ENCODE measurements around the gene SLC35B4.

The SLC35B4 gene
- 17.3 reads per million, percentile 43 among the genes with 10 or more reads in this experiment for total RNA-seq

- peak; percentile 94 for DNase-seq
Observed at GRCh38 chr7:134316539-134317344, at the start of gene SLC35B4. TSS of gene SLC35B4 (minus strand) at chr7:134316930. CDS start at chr7:134316751, 179 bp downstream.

- no peak for DNase-seq
Observed at GRCh38 chr7:134366481-134366880, 49.8 kb upstream of the SLC35B4 start.

DNA sequence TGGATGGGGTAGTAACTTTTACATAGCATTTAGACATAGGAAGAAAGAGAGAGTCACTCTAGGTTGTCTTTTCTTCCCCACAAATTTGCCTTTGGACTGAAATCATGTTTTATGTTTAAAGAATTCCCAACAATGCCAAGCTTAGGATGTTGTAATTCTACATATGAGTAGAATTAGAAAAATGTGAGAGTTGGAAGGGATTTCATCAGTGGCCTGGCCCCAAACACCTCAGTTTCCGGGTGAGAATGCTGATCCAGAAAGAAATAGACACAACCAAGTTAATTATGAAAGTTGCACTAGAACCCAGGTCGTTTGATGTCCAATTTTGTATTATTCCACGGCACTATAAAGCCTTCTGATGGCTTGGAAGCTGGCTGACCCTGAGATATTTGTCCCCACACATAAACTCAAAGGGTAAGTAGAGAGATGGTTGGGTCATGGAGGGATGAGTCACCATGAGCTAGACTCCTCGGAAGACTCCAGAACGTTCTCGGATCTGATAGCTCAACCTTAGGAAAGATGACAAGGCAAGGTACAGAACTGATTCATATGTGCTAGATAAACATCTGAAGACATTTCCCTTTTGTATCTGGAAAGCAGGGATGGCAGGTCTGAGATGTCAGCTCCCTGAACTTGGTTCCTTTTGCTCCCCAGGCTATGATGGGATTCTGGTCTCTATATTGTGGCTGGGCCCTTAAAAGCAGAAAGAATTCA, 48.8 kb upstream of the SLC35B4 start:
- no peak for DNase-seq

DNA sequence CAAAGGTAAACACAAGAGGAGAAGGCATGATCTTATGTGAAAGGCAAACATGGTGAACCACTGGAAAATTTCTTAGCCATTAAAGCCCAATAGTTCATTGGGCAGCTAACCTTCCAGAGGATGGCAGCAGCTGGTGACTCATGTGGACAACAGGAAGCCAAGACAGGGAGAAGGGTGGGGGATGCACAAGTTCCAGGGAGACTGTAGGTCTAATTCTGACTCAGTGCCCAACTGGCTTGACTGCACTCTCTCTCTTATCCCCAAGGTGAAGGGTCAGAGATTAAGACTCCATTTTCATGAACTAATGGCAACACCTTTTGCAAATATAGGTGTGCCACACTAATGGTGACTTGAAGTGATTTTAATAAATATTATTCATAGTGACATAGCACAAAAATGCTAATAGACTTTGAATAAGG, 47.9 kb upstream of the SLC35B4 start:
- no peak for DNase-seq

DNA sequence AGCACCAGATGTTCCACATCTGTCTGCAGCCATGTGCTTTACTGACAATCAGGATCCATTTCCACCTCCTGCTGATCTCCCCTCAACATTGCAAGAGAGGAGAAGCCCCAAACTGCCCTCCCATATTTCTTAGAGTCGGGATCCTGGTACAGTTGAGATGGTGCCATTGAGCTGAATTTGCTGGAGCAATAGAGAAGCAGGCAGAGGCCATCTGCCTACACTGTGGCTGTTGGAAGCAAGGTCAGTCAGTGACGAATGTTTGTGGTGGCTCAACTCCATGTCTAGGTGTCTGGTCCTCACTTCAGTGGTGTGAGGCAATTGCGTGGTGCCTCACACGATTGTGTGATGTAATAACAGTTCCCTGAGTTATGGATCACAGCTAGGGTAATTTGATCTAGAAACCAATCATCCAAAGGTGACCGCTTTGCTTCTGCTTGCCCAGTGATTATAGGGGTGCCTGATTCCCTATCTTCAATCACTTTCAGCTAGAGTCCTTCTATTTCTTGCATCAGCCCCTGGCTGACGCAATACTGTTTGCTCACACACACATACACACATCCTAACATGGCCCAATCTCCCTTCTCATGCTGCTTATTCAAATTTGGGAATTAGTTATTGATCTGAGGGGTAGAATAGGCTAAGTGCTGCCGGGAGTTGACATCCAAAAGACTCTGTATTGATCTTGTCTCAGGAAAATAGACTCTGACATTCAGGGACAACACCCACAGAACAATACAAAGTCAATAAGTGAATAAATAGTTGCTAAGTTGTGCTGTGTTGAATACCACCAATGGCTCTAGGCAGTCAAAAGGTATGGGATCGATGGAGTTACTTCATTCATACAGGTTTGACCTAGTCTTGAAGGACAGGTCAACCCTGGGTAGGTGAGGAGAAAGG, 46.1 kb upstream of the SLC35B4 start:
- no peak for DNase-seq

DNA sequence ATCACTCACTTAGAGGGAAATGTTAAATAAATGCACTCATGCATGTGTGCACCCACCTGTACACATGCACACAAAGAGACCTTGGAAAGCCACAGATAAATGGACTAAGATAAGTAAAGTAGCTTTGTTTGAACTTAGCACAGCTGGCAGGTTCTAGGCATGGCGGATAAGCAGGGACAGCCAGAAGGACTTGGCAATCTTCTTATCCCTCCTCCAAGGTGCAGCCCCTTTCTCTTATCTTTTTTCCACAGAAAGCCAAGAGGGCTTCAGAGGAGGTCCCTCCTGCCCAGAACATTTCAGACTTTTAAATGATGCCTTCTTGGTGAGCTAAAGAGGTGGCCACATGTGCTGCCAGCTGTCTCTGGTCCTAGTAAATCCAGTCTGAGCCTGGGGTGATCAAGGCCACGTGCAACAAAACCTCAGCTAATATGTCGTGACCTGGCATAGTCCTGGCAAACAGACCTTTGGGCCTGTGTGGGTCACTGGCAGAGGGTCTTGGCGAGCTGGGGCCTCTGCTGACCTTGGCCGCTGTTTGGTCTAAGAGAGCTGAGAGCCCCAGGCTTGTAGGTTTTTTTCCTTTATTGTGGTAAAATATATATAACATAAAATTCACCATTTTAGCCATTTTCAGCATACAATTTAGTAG, 43.2 kb upstream of the SLC35B4 start:
- DNase-seq: no peak

DNA sequence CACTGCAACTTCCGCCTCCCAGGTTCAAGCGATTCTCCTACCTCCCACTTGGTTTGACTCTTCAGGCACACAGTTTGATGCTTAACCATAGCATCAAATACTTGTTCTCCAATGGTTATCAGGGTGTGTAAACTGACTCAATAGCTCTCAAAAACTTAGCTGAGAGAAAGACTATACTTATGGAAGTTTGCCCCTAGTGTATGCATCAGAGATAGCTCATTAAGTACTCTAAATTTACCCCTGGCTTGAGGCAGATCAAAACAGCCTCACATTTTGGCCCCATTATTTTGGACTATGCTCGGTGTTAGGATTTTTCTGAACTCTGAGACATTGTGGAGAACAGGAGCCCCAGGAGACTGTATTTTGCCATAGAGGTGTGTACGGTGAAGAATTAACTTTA, 40.8 kb upstream of the SLC35B4 start:
- DNase-seq: no peak

DNA sequence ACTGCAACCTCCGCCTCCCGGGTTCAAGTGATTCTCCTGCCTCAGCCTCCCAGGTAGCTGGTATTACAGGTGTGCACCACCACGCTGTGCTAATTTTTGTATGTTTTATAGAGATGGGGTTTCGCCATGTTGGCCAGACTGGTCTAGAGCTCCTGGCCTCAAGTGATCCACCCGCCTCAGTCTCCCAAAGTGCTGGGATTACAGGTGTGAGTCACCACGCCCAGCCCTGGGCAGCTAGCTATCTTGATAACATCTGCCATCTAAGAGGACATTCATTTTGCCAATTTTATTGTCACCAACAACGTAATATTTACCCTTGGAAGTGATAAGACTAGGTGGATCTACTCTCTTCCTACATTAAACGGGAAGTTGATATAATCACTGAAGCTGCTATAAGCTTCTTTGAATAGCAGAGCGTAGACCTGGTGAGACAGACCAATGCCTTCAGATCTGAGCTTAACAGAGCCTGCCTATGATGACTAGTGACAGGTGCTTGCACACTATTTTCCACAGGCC, 39.7 kb upstream of the SLC35B4 start:
- no peak for DNase-seq

GRCh38 chr7:134355927-134356326, 39.2 kb upstream of the SLC35B4 start:
- DNase-seq: no peak

DNA sequence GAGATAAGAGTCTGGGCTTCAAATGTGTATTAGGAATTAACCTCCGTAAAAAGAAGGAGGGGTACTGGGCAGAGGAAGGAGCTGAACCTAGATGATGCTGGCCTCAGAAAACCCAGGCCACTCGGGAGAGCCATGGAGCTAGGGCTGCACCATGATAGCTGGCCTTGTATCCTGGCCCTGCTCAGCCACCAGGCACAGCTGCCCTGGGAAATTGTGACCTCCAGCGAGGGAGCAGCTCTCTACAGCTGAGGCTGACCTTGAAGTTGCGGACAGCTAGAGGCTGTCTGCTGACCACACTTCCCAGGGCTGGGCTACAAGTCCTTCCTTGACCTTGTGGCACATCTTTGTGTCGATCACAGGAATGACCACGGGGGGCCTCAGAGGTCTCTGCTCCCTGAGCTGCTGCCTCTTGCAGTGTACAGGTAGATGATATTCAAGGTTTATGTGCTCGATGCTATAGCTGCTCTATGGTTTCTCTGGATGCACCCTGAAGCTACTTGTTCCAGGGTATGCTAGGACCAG, 38.3 kb upstream of the SLC35B4 start:
- no peak for DNase-seq

- DNase-seq: no peak
Observed at GRCh38 chr7:134353411-134353810, 36.7 kb upstream of the SLC35B4 start.

DNA sequence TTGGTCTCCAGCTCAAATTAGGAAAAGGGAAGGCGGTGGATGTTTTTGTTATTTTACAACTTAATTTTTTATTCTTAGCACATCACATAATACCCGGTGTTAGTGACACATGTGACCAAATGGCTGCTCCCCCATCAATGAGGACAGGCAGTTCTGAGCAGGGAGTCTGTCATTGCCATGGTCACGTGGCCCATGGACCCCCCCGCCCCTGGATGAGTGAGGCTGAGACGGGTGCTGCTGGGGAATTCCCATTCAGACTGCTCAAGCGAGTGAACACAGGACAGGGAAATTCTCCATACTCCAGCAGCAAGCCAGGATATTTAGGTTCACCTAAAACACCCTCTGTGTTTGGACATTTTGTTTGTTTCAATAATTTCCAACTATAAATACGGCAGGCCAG, 34.7 kb upstream of the SLC35B4 start:
- no peak for DNase-seq

DNA sequence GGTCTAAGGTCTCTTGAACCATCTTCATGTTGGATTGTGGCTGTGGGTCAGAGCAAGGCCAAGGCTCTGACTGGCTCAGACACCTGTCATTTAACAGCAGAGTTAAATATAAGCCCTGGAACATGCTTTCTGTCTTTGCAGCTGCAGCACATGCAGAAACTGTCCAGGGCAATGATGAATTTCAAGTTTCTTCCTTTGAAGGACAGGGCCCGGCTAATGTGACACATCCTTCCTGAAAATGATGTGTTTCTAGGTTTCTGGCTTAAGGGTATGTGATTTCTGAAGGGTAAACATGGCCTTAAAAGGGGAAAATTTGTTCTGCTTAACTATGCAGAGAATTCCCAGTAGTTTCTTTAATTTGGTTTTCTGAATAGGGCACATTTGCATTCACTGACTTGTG, 34.0 kb upstream of the SLC35B4 start:
- DNase-seq: no peak

GRCh38 chr7:134347567-134347966, 30.8 kb upstream of the SLC35B4 start:
- no peak for DNase-seq

DNA sequence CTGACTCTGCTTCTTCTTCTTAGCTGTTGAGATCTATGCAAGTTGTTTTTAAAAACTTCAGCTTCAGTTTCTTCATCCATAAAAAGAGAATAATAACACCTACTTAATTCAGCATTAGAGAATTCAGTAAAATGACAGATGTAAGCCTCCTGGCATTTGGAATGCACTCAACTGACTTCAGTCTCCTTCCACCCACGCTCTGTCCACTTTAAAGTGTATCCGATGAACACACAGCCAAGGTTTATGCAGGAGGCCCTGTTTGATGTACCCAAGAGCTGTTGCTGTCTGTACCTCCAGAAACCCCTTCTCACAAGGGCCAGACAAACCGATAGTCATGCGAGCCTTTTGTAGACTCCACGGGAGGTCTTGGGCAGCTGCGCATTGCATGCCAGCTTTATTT, 27.1 kb upstream of the SLC35B4 start:
- no peak for DNase-seq

- no peak for DNase-seq
Observed at GRCh38 chr7:134343136-134343535, 26.4 kb upstream of the SLC35B4 start.

- no peak for DNase-seq
Observed at GRCh38 chr7:134339475-134339874, 22.7 kb upstream of the SLC35B4 start.

- DNase-seq: no peak
Observed at GRCh38 chr7:134337980-134338379, 21.2 kb upstream of the SLC35B4 start.

GRCh38 chr7:134334408-134334807, 17.7 kb upstream of the SLC35B4 start:
- DNase-seq: no peak

GRCh38 chr7:134333943-134334342, 17.2 kb upstream of the SLC35B4 start:
- DNase-seq: no peak

DNA sequence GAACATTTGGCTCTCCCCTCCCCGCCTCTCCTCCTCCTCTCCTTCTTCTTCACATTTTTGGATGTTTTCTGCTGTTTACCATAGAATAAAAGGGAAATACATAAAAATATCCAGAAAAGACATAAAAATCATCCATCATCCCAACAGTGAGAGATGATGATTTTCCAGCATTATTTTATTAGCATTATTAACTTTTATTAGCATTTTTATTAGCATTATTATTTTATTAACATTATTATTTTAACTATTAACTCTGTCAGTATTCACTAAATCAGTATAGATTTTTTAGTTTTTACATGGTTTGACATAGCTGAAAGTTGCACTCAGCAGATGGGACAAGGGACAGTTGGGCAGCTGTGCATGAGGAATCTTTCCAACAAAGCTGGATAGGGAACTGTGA, 16.2 kb upstream of the SLC35B4 start:
- no peak for DNase-seq

GRCh38 chr7:134331393-134331792, 14.7 kb upstream of the SLC35B4 start:
- no peak for DNase-seq
